ENCODE results near the gene GPHN. TPM values are rescaled to one million over a fixed set of nuclear protein-coding genes. Genes with fewer than 3 reads are reported as not detected.

GPHN gene
- total RNA-seq, 1 donor: 8.3 TPM

DNA sequence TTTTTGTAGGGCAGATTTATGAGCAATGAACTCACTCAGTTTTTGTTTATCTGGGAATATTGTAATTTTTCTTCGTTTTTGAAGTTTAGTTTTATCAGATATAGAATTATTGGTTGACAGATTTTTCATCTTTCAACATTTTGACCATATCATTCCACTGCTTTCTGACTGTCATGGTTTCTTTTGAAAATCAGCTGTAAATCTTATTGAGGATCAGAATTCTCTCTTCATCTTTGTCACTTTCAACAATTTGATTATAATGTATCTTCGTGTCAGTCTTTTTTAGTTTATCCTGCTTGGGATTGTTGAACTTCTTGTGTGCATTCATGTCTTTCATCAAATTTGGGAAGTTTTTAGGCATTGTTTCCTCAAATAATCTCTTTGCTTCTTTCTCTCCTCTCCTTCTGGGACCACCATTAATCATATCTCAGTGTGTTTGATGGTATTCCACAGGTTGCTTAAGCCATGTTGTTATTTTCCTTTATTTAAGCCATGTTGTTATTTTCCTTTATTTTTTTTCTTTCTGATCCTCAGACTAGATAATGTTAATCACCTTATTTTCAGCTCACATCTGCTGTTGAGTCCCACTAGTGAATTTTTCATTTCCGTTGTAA is 451.6 kb downstream of the GPHN start:
- Histone ChIP-seq H3K27ac (ENCODE audit: low read depth, low read length) (no peak overlapping the region), H3K27me3 (ENCODE audit: insufficient read depth, low read length) (no peaks in the 10 kb centered on the region), H2AFZ (ENCODE audit: low read length) (no peak overlapping the region), H3K4me1 (ENCODE audit: insufficient read depth, low read length) (no peaks in the 10 kb centered on the region), H3K79me2 (ENCODE audit: insufficient read depth, low read length) (no peaks in the 10 kb centered on the region), H4K20me1 (ENCODE audit: insufficient read depth, low read length) (no peaks in the 10 kb centered on the region), H3K4me2 (ENCODE audit: insufficient read depth, low read length) (no peak overlapping the region), H3K4me3 (ENCODE audit: insufficient read depth, low read length) (no peak overlapping the region), H3K36me3 (ENCODE audit: insufficient read depth, low read length) (no peaks in the 10 kb centered on the region), H3K9me3 (ENCODE audit: low read depth, low read length) (peaks cover 2% of the 10 kb centered on the region)
- TF ChIP-seq, protein P1, sequence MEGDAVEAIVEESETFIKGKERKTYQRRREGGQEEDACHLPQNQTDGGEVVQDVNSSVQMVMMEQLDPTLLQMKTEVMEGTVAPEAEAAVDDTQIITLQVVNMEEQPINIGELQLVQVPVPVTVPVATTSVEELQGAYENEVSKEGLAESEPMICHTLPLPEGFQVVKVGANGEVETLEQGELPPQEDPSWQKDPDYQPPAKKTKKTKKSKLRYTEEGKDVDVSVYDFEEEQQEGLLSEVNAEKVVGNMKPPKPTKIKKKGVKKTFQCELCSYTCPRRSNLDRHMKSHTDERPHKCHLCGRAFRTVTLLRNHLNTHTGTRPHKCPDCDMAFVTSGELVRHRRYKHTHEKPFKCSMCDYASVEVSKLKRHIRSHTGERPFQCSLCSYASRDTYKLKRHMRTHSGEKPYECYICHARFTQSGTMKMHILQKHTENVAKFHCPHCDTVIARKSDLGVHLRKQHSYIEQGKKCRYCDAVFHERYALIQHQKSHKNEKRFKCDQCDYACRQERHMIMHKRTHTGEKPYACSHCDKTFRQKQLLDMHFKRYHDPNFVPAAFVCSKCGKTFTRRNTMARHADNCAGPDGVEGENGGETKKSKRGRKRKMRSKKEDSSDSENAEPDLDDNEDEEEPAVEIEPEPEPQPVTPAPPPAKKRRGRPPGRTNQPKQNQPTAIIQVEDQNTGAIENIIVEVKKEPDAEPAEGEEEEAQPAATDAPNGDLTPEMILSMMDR (IDR thresholded peaks at IDR 0.05; ENCODE audit: extremely low read depth, low read depth, low read length): no peak
- no peak for DNase-seq (ENCODE audit: insufficient read length, low spot score, missing footprints)

DNA sequence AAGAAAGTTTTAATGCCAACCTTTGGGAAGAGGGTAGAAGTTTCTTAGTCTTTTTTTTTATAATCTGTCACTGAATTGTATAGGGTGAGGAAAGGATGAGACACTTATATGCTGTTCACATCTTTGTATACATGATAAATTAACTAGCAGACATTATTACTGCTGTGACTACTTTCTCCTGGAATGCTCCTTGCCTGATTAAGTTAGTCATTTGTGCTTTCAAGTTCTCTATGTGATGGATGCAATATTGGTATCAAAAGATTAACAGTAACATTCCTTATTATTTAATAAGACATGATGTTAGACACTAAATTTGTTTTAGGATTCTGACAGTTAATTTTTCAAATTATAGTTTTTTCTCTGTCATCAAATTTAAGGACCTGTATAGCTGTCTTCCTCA is 457.9 kb downstream of the GPHN start:
- TF ChIP-seq, protein P1 (IDR thresholded peaks at IDR 0.05; ENCODE audit: extremely low read depth, low read depth, low read length): no peak

DNA sequence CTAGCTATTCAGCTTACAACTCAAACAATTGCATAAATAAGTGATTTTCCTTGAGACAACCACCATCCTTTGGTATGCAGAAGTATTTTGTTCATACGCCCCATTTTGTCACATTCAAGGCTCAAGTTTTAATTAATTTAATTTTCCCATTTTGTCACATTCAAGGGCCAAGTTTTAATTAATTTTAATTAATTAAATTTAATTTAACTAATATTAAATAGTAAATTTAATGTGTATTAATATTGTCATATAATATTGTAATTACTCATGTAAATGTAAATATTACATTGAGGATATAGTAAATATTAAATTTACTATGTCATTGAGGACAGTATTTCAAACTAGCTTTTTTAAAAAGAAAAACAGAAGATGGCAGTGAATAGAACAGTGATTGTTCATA is 464.5 kb downstream of the GPHN start:
- H3K9me3 ChIP-seq (ENCODE audit: low read depth, low read length): no peaks in the 10 kb centered on the region
- no peak overlapping the region for H3K4me3 ChIP-seq (ENCODE audit: insufficient read depth, low read length)
- H3K27ac ChIP-seq (ENCODE audit: low read depth, low read length): no peak overlapping the region
- H3K36me3 ChIP-seq (ENCODE audit: insufficient read depth, low read length): no peaks in the 10 kb centered on the region
- H3K27me3 ChIP-seq (ENCODE audit: insufficient read depth, low read length): no peaks in the 10 kb centered on the region
- no peak overlapping the region for H2AFZ ChIP-seq (ENCODE audit: low read length)
- no peak for DNase-seq (ENCODE audit: insufficient read length, low spot score, missing footprints)
- H3K4me2 ChIP-seq (ENCODE audit: insufficient read depth, low read length): no peak overlapping the region
- H4K20me1 ChIP-seq (ENCODE audit: insufficient read depth, low read length): no peaks in the 10 kb centered on the region
- peaks cover 13% of the 10 kb centered on the region for H3K4me1 ChIP-seq (ENCODE audit: insufficient read depth, low read length)
- TF ChIP-seq, protein P1 (IDR thresholded peaks at IDR 0.05; ENCODE audit: extremely low read depth, low read depth, low read length): no peak
- H3K79me2 ChIP-seq (ENCODE audit: insufficient read depth, low read length): no peaks in the 10 kb centered on the region

More for the DNA sequence above, 457.9 kb downstream of the GPHN start:
- Histone ChIP-seq H3K4me1 (ENCODE audit: insufficient read depth, low read length) (no peaks in the 10 kb centered on the region), H3K9me3 (ENCODE audit: low read depth, low read length) (no peaks in the 10 kb centered on the region), H3K79me2 (ENCODE audit: insufficient read depth, low read length) (no peaks in the 10 kb centered on the region), H3K4me2 (ENCODE audit: insufficient read depth, low read length) (no peak overlapping the region), H2AFZ (ENCODE audit: low read length) (no peak overlapping the region), H3K36me3 (ENCODE audit: insufficient read depth, low read length) (no peaks in the 10 kb centered on the region), H3K27ac (ENCODE audit: low read depth, low read length) (no peak overlapping the region), H3K4me3 (ENCODE audit: insufficient read depth, low read length) (no peak overlapping the region), H3K27me3 (ENCODE audit: insufficient read depth, low read length) (no peaks in the 10 kb centered on the region), H4K20me1 (ENCODE audit: insufficient read depth, low read length) (no peaks in the 10 kb centered on the region)
- DNase-seq (ENCODE audit: insufficient read length, low spot score, missing footprints): peak; percentile 18

DNA sequence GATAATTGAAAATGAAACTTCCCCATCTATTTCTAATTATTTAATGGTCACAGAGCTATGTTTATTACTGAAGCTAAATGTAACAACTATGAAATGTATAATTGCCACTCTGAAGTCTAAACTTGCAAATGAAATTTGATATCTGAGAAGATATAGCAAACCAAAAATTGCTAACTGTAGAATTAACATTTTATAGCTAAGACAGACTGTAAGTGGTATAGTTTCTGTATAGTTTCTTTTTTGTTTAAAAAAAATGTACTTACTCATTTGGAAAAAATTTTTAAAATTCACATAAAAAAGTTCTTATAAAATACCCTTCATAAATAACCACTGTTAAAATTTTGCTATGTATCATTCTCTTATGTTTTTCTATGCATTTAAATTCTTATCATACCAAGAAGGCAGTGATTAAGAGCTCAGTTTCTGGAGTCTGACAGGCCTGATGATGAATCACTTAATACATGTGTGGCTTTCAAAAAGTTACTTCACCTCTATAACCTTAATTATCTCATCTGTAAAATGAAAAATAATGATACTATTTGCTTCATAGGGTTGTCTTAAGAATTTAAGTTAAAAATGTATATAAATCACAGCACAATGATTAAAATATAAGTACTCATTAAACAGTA is 466.6 kb downstream of the GPHN start:
- H3K4me1 ChIP-seq (ENCODE audit: insufficient read depth, low read length): peaks cover 13% of the 10 kb centered on the region
- no peaks in the 10 kb centered on the region for H4K20me1 ChIP-seq (ENCODE audit: insufficient read depth, low read length)
- H3K36me3 ChIP-seq (ENCODE audit: insufficient read depth, low read length): no peaks in the 10 kb centered on the region
- no peak overlapping the region for H2AFZ ChIP-seq (ENCODE audit: low read length)
- peak; percentile 32 for DNase-seq (ENCODE audit: insufficient read length, low spot score, missing footprints)
- H3K27me3 ChIP-seq (ENCODE audit: insufficient read depth, low read length): no peaks in the 10 kb centered on the region
- no peaks in the 10 kb centered on the region for H3K9me3 ChIP-seq (ENCODE audit: low read depth, low read length)
- TF ChIP-seq, protein P1 (IDR thresholded peaks at IDR 0.05; ENCODE audit: extremely low read depth, low read depth, low read length): no peak
- peak overlapping the region; percentile 15 for H3K4me2 ChIP-seq (ENCODE audit: insufficient read depth, low read length)
- H3K4me3 ChIP-seq (ENCODE audit: insufficient read depth, low read length): no peak overlapping the region
- no peak overlapping the region for H3K27ac ChIP-seq (ENCODE audit: low read depth, low read length)
- H3K79me2 ChIP-seq (ENCODE audit: insufficient read depth, low read length): no peaks in the 10 kb centered on the region
